ENCODE results near the gene NBEA.

Gene NBEA

GRCh38 chr13:35480346-35480745 lies 538.3 kb downstream of the NBEA start:
- no peak overlapping the region for H3K27ac ChIP-seq (ENCODE audit: low read depth, low read length)
- H3K36me3 ChIP-seq (ENCODE audit: insufficient read depth, low read length) = no peaks in the 10 kb centered on the region
- no peaks in the 10 kb centered on the region for H3K4me1 ChIP-seq (ENCODE audit: control insufficient read depth, insufficient read depth, low read length, unreplicated experiment)
- peaks cover under 1% of the 10 kb centered on the region for H3K79me2 ChIP-seq (ENCODE audit: control insufficient read depth, insufficient read depth, low read length, unreplicated experiment)
- H3K27me3 ChIP-seq (ENCODE audit: insufficient read depth, low read length) = no peaks in the 10 kb centered on the region
- H2AFZ ChIP-seq (ENCODE audit: low read length, unreplicated experiment) = no peak overlapping the region
- H3K4me3 ChIP-seq (ENCODE audit: low read depth, low read length) = no peak overlapping the region

DNA sequence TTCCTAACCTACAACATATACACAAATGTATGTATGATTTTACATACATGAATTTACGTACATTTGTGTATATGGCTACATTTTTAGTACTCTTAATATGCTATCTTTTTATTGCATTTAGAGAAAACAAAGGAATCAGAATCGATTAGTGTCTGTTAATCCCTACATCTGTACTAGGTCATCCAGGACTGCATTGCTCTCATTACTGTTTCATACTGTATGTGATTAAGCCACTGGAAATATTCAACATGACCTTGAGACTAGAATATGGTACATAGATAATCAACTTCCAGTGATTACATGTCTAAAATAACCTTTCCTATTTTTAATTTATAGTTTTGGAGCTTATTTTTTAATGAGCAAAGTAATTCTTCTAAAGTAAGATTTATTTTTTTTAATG lies 539.7 kb downstream of the NBEA start:
- Histone ChIP-seq H3K27ac (ENCODE audit: low read depth, low read length) (no peak overlapping the region), H3K79me2 (ENCODE audit: control insufficient read depth, insufficient read depth, low read length, unreplicated experiment) (no peaks in the 10 kb centered on the region), H3K4me3 (ENCODE audit: low read depth, low read length) (no peak overlapping the region), H3K36me3 (ENCODE audit: insufficient read depth, low read length) (no peaks in the 10 kb centered on the region), H3K4me1 (ENCODE audit: control insufficient read depth, insufficient read depth, low read length, unreplicated experiment) (no peaks in the 10 kb centered on the region), H2AFZ (ENCODE audit: low read length, unreplicated experiment) (no peak overlapping the region), H3K27me3 (ENCODE audit: insufficient read depth, low read length) (no peaks in the 10 kb centered on the region)

GRCh38 chr13:35482527-35482926 lies 540.5 kb downstream of the NBEA start:
- Histone ChIP-seq H3K36me3 (ENCODE audit: insufficient read depth, low read length) (no peaks in the 10 kb centered on the region), H3K79me2 (ENCODE audit: control insufficient read depth, insufficient read depth, low read length, unreplicated experiment) (no peaks in the 10 kb centered on the region), H3K27me3 (ENCODE audit: insufficient read depth, low read length) (no peaks in the 10 kb centered on the region), H3K27ac (ENCODE audit: low read depth, low read length) (no peak overlapping the region), H2AFZ (ENCODE audit: low read length, unreplicated experiment) (no peak overlapping the region), H3K4me3 (ENCODE audit: low read depth, low read length) (no peak overlapping the region), H3K4me1 (ENCODE audit: control insufficient read depth, insufficient read depth, low read length, unreplicated experiment) (no peaks in the 10 kb centered on the region)

GRCh38 chr13:35483761-35484160 lies 541.7 kb downstream of the NBEA start:
- Histone ChIP-seq H2AFZ (ENCODE audit: low read length, unreplicated experiment) (no peak overlapping the region), H3K36me3 (ENCODE audit: insufficient read depth, low read length) (no peaks in the 10 kb centered on the region), H3K27ac (ENCODE audit: low read depth, low read length) (no peak overlapping the region), H3K27me3 (ENCODE audit: insufficient read depth, low read length) (no peaks in the 10 kb centered on the region), H3K79me2 (ENCODE audit: control insufficient read depth, insufficient read depth, low read length, unreplicated experiment) (no peaks in the 10 kb centered on the region), H3K4me3 (ENCODE audit: low read depth, low read length) (no peak overlapping the region), H3K4me1 (ENCODE audit: control insufficient read depth, insufficient read depth, low read length, unreplicated experiment) (no peaks in the 10 kb centered on the region)

- Histone ChIP-seq H3K79me2 (ENCODE audit: control insufficient read depth, insufficient read depth, low read length, unreplicated experiment) (no peaks in the 10 kb centered on the region), H2AFZ (ENCODE audit: low read length, unreplicated experiment) (no peak overlapping the region), H3K36me3 (ENCODE audit: insufficient read depth, low read length) (no peaks in the 10 kb centered on the region), H3K27ac (ENCODE audit: low read depth, low read length) (no peak overlapping the region), H3K27me3 (ENCODE audit: insufficient read depth, low read length) (no peaks in the 10 kb centered on the region), H3K4me1 (ENCODE audit: control insufficient read depth, insufficient read depth, low read length, unreplicated experiment) (no peaks in the 10 kb centered on the region), H3K4me3 (ENCODE audit: low read depth, low read length) (no peak overlapping the region)
Observed at GRCh38 chr13:35484384-35484783, 542.3 kb downstream of the NBEA start.

- no peaks in the 10 kb centered on the region for H3K36me3 ChIP-seq (ENCODE audit: insufficient read depth, low read length)
- H3K79me2 ChIP-seq (ENCODE audit: control insufficient read depth, insufficient read depth, low read length, unreplicated experiment) = no peaks in the 10 kb centered on the region
- H3K4me1 ChIP-seq (ENCODE audit: control insufficient read depth, insufficient read depth, low read length, unreplicated experiment) = no peaks in the 10 kb centered on the region
- H2AFZ ChIP-seq (ENCODE audit: low read length, unreplicated experiment) = no peak overlapping the region
- no peak overlapping the region for H3K4me3 ChIP-seq (ENCODE audit: low read depth, low read length)
- H3K27ac ChIP-seq (ENCODE audit: low read depth, low read length) = no peak overlapping the region
- H3K27me3 ChIP-seq (ENCODE audit: insufficient read depth, low read length) = no peaks in the 10 kb centered on the region
Observed at GRCh38 chr13:35485424-35485823, 543.4 kb downstream of the NBEA start.

- Histone ChIP-seq H3K4me1 (ENCODE audit: control insufficient read depth, insufficient read depth, low read length, unreplicated experiment) (no peaks in the 10 kb centered on the region), H2AFZ (ENCODE audit: low read length, unreplicated experiment) (no peak overlapping the region), H3K27me3 (ENCODE audit: insufficient read depth, low read length) (no peaks in the 10 kb centered on the region), H3K4me3 (ENCODE audit: low read depth, low read length) (no peak overlapping the region), H3K79me2 (ENCODE audit: control insufficient read depth, insufficient read depth, low read length, unreplicated experiment) (no peaks in the 10 kb centered on the region), H3K27ac (ENCODE audit: low read depth, low read length) (no peak overlapping the region), H3K36me3 (ENCODE audit: insufficient read depth, low read length) (no peaks in the 10 kb centered on the region)
Observed at GRCh38 chr13:35489050-35489449, 547.0 kb downstream of the NBEA start.

DNA sequence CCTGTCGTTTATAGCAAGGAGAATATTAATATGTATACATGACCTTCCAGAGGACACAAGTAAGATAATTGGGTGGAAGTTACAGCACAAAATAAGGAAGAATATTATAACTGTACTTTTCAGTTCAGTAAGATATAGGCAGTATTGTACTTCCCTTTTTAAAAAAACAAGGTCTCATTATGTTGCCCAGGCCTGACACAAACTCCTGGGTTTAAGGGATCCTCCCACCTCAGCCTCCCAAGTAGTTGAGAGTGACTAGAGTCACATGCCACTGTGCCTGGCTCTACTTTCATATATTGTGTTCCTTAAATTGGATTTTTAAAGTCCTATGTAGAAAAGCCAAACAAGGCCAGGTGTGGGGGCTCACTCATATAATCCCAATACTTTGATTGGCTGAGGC lies 553.9 kb downstream of the NBEA start:
- no peak overlapping the region for H3K27ac ChIP-seq (ENCODE audit: low read depth, low read length)
- H2AFZ ChIP-seq (ENCODE audit: low read length, unreplicated experiment) = no peak overlapping the region
- no peak overlapping the region for H3K4me3 ChIP-seq (ENCODE audit: low read depth, low read length)
- H3K36me3 ChIP-seq (ENCODE audit: insufficient read depth, low read length) = no peaks in the 10 kb centered on the region
- H3K79me2 ChIP-seq (ENCODE audit: control insufficient read depth, insufficient read depth, low read length, unreplicated experiment) = no peaks in the 10 kb centered on the region
- no peaks in the 10 kb centered on the region for H3K27me3 ChIP-seq (ENCODE audit: insufficient read depth, low read length)
- H3K4me1 ChIP-seq (ENCODE audit: control insufficient read depth, insufficient read depth, low read length, unreplicated experiment) = peaks cover 3% of the 10 kb centered on the region

DNA sequence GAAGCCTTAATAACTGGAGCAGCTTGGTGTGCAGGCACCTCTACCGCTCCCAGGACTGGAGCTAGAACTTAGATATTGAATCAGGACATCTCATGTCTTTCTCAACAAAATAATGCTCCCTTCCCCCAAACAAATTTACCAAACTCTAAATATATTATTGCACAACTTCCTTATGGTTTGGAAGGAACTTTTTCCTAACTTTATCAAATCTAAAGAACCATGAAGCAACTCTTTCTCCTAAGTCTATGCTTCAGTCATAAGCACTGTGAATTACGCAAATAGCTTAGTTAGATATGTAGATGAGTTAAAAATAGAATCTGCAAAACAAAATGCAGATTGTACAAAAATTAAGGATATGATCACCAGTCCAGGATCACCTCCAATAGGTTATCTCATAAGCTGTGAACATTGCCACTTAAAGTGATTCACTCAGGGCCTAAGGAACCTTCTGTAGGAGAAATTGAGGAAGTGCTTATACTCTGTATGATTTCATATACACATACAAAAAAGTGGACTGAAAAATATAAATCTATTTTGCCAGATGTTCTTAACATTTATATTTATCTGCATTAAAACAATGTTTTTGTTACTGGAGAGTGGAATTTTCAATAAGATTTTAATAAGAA lies 554.8 kb downstream of the NBEA start:
- no peaks in the 10 kb centered on the region for H3K36me3 ChIP-seq (ENCODE audit: insufficient read depth, low read length)
- H3K27me3 ChIP-seq (ENCODE audit: insufficient read depth, low read length) = no peaks in the 10 kb centered on the region
- no peak overlapping the region for H3K27ac ChIP-seq (ENCODE audit: low read depth, low read length)
- H3K4me3 ChIP-seq (ENCODE audit: low read depth, low read length) = no peak overlapping the region
- peaks cover 3% of the 10 kb centered on the region for H3K4me1 ChIP-seq (ENCODE audit: control insufficient read depth, insufficient read depth, low read length, unreplicated experiment)
- no peaks in the 10 kb centered on the region for H3K79me2 ChIP-seq (ENCODE audit: control insufficient read depth, insufficient read depth, low read length, unreplicated experiment)
- no peak overlapping the region for H2AFZ ChIP-seq (ENCODE audit: low read length, unreplicated experiment)

DNA sequence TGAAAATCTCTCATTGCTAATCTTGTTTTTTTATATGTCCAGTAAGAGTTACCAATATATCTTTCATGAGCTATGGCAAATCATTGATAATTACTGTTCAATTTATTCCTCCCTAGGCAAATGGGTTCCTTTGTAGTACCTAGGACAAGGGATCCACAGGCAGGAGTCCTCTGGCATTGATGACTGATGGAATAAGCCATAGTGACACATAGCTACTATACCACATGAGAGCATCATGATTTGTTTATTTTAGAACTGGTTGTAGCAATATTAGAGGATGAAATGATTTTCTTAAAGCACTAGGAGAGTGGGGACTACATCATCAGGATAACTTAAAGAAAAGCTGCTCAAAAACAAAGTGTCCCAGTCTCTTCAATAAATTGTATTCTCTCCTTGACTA lies 556.2 kb downstream of the NBEA start:
- Histone ChIP-seq H3K4me1 (ENCODE audit: control insufficient read depth, insufficient read depth, low read length, unreplicated experiment) (peaks cover 3% of the 10 kb centered on the region), H3K79me2 (ENCODE audit: control insufficient read depth, insufficient read depth, low read length, unreplicated experiment) (no peaks in the 10 kb centered on the region), H2AFZ (ENCODE audit: low read length, unreplicated experiment) (no peak overlapping the region), H3K4me3 (ENCODE audit: low read depth, low read length) (no peak overlapping the region), H3K27me3 (ENCODE audit: insufficient read depth, low read length) (no peaks in the 10 kb centered on the region), H3K36me3 (ENCODE audit: insufficient read depth, low read length) (no peaks in the 10 kb centered on the region), H3K27ac (ENCODE audit: low read depth, low read length) (no peak overlapping the region)

GRCh38 chr13:35499196-35499662 lies 557.2 kb downstream of the NBEA start:
- H2AFZ ChIP-seq (ENCODE audit: low read length, unreplicated experiment) = no peak overlapping the region
- no peaks in the 10 kb centered on the region for H3K36me3 ChIP-seq (ENCODE audit: insufficient read depth, low read length)
- no peaks in the 10 kb centered on the region for H3K27me3 ChIP-seq (ENCODE audit: insufficient read depth, low read length)
- H3K27ac ChIP-seq (ENCODE audit: low read depth, low read length) = no peak overlapping the region
- H3K4me1 ChIP-seq (ENCODE audit: control insufficient read depth, insufficient read depth, low read length, unreplicated experiment) = peaks cover 3% of the 10 kb centered on the region
- no peaks in the 10 kb centered on the region for H3K79me2 ChIP-seq (ENCODE audit: control insufficient read depth, insufficient read depth, low read length, unreplicated experiment)
- no peak overlapping the region for H3K4me3 ChIP-seq (ENCODE audit: low read depth, low read length)
